GM21526 (cell line): ENCODE measurements around the gene CMSS1.

ENCODE experiments used
- ATAC-seq: cut with Tn5 transposase; IDR thresholded peaks from one replicate; pipeline ENCODE4 v1.9.1; 2021; ENCODE audit warnings: moderate library complexity; ENCODE audit not compliant: unreplicated experiment, low FRiP score

Gene CMSS1

DNA sequence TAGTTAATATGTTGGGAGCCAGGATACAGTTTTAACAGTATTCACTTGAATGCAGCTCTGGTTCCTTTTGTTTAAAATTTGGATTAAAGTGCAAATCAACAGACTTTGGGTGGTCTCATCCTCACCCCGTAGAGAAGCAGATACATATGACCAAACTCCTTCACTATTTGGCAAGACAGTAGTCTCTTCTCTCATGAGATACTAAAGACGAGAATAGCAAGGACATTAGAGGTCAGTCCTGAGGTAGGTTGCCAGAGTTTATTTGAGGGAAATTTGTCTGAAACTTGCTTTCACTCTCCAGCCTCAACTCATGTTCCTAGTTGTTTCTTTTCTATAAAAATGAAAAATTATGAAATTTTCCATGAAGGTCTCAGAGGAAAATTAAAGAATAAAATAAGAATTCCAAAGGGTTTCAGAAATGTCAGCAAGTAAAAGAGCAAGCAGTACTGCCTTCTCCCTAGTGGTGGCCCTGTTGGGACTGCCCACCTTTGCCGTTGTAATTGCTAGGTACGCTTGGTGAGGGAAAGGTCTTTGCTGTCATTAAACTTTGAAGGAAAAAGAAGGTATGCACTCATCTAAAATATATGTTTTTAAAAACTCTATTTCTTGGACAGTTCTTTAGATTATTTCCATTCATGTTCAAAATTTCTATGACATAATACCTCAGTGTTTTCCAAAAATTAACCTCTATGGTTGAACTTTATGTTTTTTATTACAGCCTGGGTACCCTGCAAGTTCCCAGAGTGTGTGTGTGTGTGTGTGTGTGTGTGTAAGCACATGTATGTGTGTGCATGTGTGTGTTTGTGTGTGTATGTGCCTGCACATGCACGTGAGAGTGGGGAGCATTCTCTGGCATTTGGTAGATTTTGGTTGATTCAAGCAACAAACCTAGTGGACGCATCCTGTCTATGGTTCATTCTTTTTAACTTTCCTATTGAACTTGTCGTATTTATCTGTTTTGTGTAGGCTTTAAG lies 111.4 kb downstream of the CMSS1 start:
- ATAC-seq = no peak

DNA sequence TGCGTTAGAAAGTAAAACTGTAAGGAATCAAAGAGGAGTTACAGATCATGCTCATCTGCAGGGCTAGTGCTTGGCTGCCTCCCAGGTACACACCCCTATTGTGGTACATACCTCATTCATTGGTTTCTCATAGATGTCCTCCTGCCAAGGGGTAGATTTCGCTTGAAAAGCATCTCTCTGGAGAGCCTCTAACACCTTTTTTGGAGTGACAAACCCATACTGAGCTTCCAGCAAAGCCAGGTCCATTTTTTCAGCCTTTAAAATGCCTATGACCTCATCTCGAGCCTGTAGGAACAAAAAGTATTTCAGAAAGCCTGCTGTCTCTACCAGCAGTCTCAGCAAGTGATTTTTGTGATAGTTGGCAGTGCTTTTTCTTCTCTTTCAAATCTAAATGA lies 112.1 kb downstream of the CMSS1 start:
- ATAC-seq = no peak

DNA sequence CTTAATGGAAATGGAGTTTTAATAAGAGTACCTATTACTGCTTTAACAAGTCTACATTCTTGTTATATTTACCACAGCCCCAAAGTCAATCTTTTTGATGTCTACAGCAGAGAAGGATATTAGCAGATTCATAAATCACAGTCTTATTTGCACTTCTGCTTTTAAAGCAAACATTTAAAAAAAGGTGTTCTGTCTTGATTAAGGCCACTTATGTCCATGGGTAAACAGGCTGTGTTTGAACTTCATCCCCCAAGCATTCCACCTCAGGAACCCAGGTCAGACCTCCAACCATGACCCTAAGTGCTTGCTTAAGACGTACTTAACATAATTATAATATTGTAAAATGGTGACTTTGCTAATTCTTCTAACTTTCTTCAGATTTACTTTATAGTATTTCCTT lies 113.4 kb downstream of the CMSS1 start:
- ATAC-seq = no peak

DNA sequence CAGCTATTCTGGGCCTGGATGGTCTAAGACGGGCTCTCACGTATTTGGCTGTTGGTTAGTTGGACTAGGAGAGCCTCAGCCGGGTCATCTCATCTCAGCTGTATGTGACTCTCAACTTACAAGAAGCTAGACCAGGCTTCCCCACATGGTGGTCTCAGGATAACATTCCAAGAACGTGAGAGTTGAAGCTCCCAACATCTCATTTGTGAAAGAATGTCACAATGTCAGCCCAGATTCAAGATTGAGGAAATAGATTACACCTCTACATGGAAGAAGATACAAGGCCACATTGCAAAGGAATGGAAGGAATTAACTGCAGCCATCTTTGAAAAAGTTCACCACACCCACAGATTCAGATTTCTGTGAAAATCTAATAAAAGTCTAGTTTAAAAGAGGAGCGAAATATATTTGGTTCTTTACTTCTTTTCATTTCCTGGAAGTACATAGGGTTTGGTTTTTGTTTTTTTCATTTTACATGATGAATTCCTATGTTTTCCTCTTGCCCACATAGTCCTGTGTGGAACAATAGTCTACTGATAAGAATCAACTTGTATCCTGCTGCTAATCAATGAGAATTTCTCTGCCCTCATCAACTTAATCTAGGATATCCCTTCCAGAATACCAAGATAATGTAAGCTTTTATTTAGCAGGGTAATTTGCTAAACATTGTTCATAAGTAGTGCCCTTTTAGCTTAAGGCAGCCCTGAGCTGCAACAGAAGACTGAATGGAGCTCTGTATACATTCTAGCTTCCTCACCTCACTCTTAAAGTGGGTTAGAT lies 116.5 kb downstream of the CMSS1 start:
- no peak for ATAC-seq

DNA sequence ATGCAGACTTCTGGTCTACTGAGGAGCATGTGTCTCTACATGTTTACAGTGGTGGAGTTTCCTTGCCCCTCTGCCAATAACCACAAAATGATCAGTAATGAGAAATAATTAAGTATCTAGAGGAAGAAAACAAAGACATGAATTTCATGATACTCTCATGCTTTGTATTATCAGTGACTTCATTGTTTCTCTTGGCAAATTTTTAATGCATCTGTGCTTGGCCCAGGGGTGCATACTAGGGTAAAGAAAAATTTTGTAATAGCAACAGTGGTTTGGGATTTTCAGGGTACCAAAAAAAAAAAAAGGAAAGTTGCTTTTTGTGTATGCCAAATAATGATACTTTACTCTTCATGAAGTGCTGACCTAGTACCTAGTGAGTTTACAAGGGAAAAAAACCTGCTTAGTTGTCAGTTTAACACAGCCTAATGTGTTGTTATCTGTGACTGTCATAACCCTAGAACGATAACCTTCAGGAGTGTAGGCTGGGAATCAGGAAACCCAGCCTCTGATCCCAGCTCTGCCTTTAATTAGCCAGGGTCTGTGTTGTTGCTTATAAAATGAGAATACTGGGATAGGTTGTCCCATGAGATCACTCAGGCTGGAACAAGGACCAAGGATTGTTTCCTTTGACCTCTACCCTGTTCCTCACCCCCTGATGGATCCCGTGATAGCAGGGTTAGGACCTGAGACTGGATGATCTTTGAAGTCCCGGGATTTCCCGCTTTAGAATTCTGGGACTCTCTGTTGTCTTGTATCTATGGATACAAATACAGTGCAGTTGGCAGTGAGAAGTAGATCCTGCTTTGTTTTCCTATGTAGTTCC lies 117.5 kb downstream of the CMSS1 start:
- no peak for ATAC-seq

DNA sequence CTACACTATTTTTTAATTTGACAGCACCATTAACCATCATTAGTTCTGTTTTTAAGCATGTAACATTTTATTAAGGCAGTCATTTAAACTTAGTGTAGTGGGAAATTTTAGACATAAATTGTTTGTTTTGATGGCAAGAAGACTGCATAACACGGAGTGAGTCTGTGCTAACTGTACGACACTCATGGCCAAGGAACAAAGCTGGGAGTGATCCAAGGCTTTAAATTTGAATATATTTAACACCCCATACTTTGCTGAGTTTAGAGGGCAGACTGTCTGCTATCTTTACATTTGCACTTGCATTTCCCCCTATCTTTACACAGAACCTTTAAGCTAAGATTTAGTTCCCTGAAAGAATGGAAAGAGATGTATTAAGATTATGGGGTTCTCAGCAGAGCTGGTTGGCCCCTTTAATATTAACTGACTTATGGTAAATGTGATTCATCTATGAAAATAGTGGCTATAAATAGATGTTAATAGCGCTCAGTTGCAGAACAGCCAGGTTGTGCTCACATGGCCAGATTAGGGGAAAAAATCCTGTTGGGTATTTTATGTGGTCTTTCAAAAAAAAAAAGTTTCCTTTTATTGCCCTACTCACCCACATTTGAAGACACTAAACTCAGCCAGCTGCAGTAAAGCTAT lies 120.7 kb downstream of the CMSS1 start:
- ATAC-seq = no peak

DNA sequence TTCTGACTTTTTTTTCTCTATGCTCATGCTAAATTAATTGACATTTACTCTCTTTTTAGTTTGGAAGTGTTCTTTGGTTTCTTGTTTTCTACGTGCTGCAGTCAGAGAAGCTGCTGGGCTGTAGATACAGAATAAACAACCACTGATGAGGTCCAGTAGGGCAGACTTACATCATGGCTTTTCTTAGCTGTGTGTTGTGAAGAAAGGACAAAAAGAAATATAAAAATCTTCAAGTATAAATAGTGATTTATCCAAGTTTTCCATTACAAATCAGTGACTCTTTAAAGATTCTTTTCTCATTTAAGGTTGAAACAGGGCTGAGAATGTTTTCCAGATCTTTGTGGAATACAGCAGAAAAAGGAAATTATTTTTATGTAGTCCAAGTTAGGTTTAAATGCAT lies 122.2 kb downstream of the CMSS1 start:
- ATAC-seq = no peak

DNA sequence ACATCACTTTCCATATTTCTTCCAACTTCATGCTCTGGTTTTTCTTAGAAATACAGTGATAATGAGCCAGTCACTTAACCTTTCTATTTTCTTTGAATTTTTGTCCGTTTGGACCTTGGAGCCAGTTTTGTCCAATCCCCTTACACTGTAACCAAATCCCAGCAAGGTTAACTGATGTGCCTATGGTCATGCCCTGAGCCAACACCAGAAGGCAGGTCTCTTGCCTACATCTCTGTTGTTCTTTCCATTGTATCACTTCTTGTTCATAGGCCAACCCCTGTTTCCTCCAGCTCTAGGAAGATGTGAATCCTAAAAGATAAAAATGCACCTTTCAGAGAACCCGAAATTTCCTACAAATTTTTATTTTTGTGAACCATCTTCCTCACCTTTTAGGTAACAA lies 122.7 kb downstream of the CMSS1 start:
- ATAC-seq = no peak

DNA sequence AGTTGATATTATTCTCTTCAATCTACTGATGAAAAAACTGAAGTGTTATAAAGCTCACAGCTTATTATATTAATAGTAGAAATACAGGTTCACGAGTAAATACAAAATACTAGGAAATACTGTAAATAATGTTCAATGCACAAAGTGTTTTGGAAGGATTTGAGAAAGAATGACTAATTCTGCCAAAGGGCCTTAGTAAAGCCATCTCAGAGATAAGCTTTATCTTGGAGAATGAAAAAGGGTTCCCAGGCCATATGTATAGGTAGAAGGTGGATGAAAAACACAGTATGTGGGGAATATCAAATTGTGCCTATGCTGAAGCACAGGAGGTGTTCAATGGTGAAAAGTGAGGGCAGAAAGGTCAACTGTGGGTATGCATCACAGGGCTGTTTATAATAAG lies 123.5 kb downstream of the CMSS1 start:
- no peak for ATAC-seq

DNA sequence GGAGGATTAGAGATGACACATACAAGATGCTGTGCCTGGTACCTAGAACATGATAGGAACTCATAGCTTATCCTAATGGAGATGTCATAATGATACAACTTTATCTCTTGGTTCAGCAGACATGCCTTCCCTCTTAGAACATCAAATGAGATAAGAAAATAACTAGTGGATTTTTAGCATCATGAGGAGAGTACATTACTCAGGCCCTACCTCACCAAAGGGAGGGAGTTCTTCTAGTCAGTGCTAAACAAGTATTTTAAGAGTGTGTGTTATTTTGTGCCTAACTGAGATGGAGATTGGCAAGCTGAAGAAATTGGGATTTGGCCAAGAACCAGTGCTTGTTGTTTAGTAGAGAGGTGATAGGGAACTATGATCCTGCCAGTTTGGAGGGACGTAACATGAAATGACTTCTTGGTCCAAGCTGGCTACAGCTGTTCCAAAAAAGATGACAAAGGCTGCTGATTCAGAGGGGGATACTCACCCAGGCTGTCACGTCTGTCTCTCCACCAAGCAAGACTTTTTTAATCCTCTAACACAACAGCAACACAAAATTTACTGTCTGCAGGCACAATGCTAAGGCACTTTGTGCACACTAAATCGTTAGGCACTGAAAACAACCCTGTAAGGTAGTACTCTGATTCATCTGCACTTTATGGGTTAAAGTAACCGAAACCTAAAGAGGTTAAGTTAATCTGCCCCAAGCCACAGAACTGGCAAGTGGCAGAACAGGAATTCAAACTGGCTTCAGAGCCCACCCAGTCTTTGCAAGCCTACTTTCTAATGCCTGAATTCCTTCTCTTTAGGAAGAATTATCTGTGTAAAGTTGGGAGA lies 126.5 kb downstream of the CMSS1 start:
- ATAC-seq = no peak

DNA sequence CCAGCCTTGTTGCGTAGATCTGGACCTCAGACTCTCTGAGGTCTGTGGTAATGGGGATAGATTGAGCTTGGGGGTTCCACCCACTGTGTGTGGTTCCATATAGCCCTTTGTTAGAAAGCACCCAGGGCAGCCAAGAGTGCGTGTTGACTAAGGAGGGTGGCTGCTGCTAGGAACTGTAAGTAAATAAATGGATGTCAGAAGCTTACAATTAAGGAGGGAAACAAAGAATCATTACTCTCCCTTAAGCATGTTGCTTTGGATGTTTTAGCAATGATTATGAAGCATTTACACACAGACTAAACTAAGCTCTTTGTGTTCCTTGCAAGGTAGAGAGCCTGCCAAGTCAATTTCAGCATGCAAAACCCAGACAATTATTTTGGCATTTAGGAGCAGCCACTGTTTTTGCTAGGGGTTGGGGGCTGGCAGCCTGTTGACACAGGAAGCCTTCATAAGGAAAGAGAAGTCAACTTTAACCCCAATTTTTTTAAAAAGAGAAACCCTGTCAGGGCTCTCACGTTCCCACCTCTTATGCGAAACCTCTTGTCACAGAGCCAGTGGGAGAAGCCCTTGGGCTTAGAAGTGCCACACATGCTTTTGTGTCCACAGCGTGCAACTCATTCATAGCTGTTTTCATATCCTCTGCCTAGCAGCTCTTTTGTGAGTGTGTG lies 127.8 kb downstream of the CMSS1 start:
- no peak for ATAC-seq

DNA sequence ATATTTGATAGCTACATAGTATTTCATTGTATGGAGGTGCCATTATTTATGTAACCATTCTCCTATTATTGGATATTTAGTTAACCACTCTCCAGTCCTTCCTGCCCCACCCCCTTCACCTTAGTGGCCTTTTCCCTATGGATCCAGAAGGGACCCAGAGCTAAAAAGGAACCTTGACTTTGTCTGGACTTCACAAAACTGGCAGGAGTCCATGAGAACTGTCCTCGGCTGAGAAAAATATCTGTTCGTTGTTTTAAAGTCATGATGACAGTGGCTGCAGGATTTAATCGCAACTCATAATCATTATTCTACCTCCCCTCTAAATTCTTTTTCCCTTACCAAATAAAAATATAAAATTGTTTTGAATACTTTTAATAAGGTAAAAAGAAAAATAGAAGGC lies 129.7 kb downstream of the CMSS1 start:
- ATAC-seq = no peak

DNA sequence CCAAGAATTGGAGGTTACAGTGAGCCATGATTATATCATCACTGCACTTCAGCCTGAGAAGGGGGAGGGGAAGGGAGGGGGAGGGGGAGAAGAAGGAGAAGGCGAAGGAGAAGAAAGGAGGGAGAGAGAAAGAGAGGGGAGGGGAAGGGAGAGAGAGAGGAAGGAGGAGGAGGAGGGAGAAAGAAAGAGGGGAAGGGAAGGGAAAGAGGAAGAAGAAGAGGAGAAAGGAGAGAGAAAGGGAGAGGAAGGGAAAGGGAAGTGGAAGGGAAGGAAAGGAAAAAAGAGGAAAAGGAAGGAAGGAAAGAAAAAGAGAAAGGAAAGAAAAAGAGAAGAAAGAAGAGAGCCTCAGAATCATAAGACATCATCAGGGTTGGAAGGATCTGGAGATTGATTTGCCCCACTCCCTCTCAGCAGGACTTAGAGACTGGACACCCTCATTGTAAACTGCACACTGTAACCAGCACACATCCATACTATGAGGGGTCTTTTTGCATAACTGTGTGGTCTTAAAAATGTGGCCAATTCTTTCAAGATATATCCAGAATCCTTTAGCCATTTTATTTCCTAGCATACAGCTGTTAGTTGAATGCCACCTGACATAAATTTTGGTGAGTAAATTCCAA lies 130.9 kb downstream of the CMSS1 start:
- no peak for ATAC-seq

DNA sequence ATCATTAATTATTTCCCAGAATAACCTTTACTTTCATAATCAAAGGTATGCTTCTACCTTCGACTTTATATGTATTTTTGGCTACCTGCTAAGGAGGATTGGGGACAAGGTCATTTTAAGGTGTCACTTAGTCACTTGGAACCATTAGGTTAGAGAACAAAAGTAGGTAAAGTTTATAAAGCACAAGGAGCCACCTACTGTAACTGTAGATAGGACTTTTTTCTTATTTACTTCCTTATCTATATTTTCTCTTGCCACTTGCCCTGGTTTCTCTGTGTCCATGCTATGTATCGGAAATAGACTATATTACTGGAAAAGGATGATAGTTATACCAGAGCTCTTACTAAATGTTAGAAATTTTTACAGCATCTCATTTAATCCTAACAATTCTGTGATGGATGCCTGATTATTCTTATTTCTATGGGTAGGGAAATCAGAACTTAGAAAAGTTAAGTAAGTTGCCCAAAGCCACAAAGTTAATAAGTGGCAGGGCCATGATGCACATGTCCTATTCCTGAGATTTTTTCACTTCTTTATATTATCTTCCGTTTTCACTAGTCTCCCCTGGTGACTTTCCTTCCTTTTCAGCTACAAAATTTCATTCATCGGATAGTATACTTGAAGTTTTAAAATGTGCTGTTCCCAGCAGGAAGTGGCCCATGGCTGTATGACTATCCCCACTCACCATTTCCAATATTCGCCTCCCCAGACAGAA lies 132.5 kb downstream of the CMSS1 start:
- no peak for ATAC-seq

DNA sequence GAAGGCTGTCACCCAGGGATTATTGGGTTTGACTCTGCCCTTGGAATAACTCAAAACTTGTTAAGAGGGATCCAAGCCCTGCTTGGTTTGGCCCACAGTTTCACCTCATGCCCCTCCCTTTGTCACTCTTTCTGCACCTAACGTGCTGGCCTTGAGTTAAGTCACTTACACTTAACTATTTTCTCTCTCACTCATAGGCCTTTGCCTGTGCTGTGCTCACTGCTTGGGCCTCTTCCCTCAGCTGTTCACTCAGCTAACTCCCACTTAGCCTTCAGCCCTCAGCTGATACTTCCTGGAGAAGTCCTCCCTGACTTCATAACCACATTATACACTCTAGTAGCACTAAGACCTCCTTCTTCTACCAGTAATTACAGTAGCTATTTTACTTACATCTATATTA lies 133.3 kb downstream of the CMSS1 start:
- no peak for ATAC-seq

DNA sequence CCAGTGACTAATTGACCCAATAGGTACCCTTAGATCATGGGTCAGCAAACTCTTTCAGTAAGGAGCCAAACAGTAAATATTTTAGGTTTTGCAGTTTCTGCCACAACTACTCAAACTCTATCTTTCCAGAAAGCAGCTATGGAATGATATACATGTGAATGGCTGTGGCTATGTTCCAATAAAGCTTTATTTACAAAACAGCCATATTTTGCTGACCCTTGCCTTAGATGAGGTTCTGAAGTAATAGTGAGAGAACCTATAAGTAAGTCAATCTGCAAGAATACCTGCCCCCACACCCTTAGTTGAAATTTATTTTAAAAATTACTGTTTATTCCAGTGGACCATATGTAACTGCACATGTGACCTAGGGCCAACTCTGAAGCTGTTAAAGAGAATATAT lies 134.0 kb downstream of the CMSS1 start:
- no peak for ATAC-seq

DNA sequence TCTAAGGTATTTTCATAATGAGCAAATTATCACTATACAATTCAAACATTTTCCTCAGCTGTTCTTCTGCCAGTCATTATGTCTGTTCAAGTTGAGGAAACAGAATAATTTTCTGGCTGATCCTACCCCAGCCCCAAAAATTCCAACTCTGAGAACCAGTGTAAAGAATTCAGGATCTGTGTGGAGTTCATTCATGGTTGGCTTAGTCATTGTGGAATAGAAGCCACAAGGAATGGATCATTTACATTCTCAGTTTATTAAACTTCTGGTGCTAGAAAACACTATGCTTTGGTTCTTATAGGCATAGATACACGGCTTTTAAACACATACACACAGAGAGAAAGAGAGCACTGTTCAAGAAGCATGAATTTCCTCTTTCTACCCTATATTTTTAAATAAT lies 134.6 kb downstream of the CMSS1 start:
- no peak for ATAC-seq

DNA sequence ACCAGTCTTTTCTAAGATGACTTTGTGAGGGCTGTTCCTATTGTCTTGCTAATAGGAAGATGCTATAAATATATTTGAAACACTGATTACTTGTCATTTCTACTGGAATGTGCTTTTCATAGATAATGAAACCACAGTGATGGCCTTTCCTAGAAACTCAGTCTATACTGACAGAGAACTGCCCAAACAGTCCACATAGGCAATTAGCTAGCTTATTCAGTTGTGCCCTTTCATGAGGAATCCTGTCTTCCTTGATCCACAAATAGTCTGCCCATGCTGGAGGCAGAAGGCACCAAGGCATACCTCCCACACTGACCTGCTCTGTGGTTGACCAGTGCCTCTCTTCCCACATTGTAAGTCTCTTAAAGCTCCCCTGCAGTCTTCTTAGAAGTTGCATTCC lies 135.9 kb downstream of the CMSS1 start:
- no peak for ATAC-seq
